Psoas muscle (tissue), 8 donors: ENCODE results near the gene PI3. TPM values are rescaled to one million over a fixed set of nuclear protein-coding genes. Genes with fewer than 3 reads are reported as not detected.

Source experiments
- ATAC-seq, 4 donors: fragments of 200-7000 bp; cut with Tn5 transposase; one replicate each; pipeline ENCODE4 v1.9.1; 2020; ENCODE audit warnings: moderate library complexity in 3 of 4, mild to moderate bottlenecking in 2 of 4
- DNase-seq, 2 donors: peaks; one replicate each; pipeline ENCODE4 v3.0.0-alpha.2; 2020
- H3K27ac ChIP-seq: fragments of 200-600 bp; one replicate; pipeline ENCODE4 v1.8.0; 2022
- H3K27me3 ChIP-seq, 3 donors: fragments of 200-600 bp in 1 of 3; one replicate each; pipeline versions ENCODE4 v1.6.1 to v1.8.0; 2013 to 2022; ENCODE audit warnings: low read length in 2 of 3, mild to moderate bottlenecking in 2 of 3, moderate library complexity in 1 of 3; ENCODE audit not compliant: insufficient read depth in 3 of 3
- H3K36me3 ChIP-seq, 2 donors: fragments of 200-600 bp in 1 of 2; one replicate each; pipeline versions ENCODE4 v1.6.1 to v1.8.0; 2013 to 2022; ENCODE audit warnings: low read depth in 1 of 2, mild to moderate bottlenecking in 1 of 2, moderate library complexity in 1 of 2; ENCODE audit not compliant: insufficient read depth in 1 of 2
- H3K4me1 ChIP-seq: fragments of 200-600 bp; one replicate; pipeline ENCODE4 v1.8.0; 2022
- H3K4me3 ChIP-seq: fragments of 200-600 bp; one replicate; pipeline ENCODE4 v1.8.0; 2022; ENCODE audit warnings: mild to moderate bottlenecking
- H3K9me3 ChIP-seq: fragments of 200-600 bp; one replicate; pipeline ENCODE4 v1.8.0; 2022
- WGBS, 3 donors: extraction: QIAGEN DNeasy Blood & Tissue Kit; methylation state at CpG; one replicate each; pipeline versions ENCODE4 v1.1.6 to v1.1.7; 2013; 5-methylcytosine and 5-hydroxymethylcytosine counted together
- intact Hi-C, 2 donors: fragments of 100-400 bp; cut with DNase I; formaldehyde crosslinking; loops; one replicate each; pipeline versions ENCODE4 v1.11.0 to v1.14.2; 2022
- polyA plus RNA-seq, 3 donors: library from polyadenylated mRNA; stranded (reverse); fragments of 200-250 nt; gene quantifications; one replicate each; pipeline ENCODE4 v1.2.3, GENCODE V29; 2013
- total RNA-seq, 4 donors: library from RNA; stranded (reverse); fragmentation: NEBNext Ultra II Directional in 2 of 4; extraction: Animal tissue kit (Norgen Biotek cat#: 25700) in 2 of 4; gene quantifications; one replicate each; pipeline versions ENCODE4 v1.2.1 to v1.2.4, GENCODE V29; 2021 to 2023
- TF ChIP-seq, protein P1 (sequence below): fragments of 200-600 bp; IDR thresholded peaks from one replicate; pipeline ENCODE4 v1.8.0; 2022; ENCODE audit warnings: antibody characterized with exemption
- donor health status: healthy with polysubstance abuse.
- donor health status: DM: no; HTN: no; CAD: no; lungs with moderate emphysema.
- donor health status: Bipolar disorder and iron deficiency.
- donor health status: healthy.
- donor health status: DM: yes; HTN: yes; CAD: no.
- donor health status: DM: no; HTN: no; CAD: no.
- donor health status: DM: no; HTN: no; CAD: no.
- donor health status: DM: yes; HTN: yes; CAD: no.

PI3 gene
- total and polyA plus RNA-seq, 7 donors: 0.18 to 0.54 (median 0.38) TPM; not detected in 2

DNA sequence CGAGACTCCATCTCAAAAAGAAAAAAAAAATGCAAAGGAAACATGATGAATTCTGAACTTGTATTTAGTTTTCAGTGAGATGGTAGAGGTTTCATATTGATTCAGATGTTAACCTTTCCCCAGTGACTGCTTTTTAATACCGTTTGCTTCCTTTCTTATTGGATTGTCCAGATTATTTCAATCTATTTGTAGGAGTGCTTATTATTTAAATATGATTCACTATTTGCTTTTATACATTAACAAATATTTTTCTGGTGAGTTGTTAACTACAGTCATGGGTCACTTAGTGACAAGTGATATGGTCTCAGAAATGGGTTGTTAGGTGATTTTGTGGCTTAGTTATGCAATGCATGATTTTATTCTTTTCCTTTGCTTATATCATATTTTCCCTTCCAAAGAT is 8.4 kb downstream of the PI3 start:
- intact Hi-C loops: no loop called here
- Histone ChIP-seq H3K27ac (no peak overlapping the region), H3K36me3 (no peaks in the 10 kb centered on the region), H3K27me3 (no peaks in the 10 kb centered on the region), H3K9me3 (no peaks in the 10 kb centered on the region), H3K4me3 (no peak overlapping the region), H3K4me1 (no peaks in the 10 kb centered on the region)
- 75 to 89% (median 79%) methylated on average over 2 of the region's 2 CpGs for WGBS, 3 donors
- ATAC-seq (no peak), DNase-seq (no peak)
- TF ChIP-seq, protein P1, sequence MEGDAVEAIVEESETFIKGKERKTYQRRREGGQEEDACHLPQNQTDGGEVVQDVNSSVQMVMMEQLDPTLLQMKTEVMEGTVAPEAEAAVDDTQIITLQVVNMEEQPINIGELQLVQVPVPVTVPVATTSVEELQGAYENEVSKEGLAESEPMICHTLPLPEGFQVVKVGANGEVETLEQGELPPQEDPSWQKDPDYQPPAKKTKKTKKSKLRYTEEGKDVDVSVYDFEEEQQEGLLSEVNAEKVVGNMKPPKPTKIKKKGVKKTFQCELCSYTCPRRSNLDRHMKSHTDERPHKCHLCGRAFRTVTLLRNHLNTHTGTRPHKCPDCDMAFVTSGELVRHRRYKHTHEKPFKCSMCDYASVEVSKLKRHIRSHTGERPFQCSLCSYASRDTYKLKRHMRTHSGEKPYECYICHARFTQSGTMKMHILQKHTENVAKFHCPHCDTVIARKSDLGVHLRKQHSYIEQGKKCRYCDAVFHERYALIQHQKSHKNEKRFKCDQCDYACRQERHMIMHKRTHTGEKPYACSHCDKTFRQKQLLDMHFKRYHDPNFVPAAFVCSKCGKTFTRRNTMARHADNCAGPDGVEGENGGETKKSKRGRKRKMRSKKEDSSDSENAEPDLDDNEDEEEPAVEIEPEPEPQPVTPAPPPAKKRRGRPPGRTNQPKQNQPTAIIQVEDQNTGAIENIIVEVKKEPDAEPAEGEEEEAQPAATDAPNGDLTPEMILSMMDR: no peak

DNA sequence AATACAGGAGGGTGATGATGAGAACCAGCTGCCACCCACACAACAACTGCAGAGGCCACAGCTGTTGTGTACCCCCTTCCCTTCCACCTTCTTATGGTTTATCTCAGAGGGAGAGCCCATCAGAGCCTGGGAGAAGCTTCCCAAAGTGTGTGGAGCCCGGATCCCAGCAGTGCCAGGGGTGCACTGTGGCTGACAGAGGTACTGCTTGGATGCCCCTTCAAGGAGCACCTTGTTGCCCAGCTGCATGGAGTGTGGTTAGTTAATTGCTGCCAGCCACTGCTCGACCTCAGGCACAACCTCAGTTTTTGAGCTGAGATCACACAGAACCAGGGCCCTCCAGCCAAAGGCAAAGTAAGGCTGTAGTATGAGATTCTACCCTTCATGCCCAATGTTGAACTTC is 13.0 kb downstream of the PI3 start:
- Histone ChIP-seq H3K4me3 (no peak overlapping the region), H3K4me1 (no peaks in the 10 kb centered on the region), H3K36me3 (no peaks in the 10 kb centered on the region), H3K9me3 (no peaks in the 10 kb centered on the region), H3K27ac (no peak overlapping the region), H3K27me3 (no peaks in the 10 kb centered on the region)
- intact Hi-C loops: no loop called here
- 40 to 56% (median 47%) methylated on average over 2 of the region's 2 CpGs for WGBS, 3 donors
- no peak for DNase-seq
- TF ChIP-seq, protein P1: no peak
- no peak for ATAC-seq

DNA sequence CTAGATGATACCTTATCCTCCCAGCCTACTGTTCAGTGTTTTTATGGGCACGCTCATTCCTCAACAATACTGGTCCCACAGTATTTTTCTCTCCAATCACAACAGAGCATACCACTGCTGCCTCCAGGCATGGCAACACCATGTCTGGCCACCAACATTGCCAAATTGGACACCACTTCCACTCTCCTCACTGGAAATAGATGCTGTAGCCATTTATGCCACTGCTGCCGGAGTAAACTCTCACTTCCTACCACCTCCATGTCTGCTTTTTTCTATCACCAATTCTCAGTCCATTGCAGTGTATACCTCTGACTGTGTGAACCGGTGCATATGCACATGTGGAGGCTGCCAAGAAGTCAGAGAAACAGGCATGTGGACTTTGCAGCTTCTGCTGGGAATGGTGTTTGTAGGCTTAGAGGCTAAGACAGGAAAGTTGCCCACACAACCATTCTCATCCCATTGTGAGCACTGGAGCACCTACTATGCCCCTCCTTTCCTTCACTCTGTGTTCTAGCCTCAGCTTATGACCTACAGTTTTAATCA is 14.4 kb downstream of the PI3 start:
- H3K36me3 ChIP-seq: no peaks in the 10 kb centered on the region
- no peak overlapping the region for H3K27ac ChIP-seq
- TF ChIP-seq, protein P1: no peak
- no peak overlapping the region for H3K4me3 ChIP-seq
- ATAC-seq: no peak
- no peak for DNase-seq
- no peaks in the 10 kb centered on the region for H3K4me1 ChIP-seq
- 81 to 85% (median 83%) methylated on average over 3 of the region's 3 CpGs for WGBS, 3 donors
- no peaks in the 10 kb centered on the region for H3K9me3 ChIP-seq
- peaks cover 0 to 5% (median 0%) of the 10 kb centered on the region in 3 donors for H3K27me3 ChIP-seq
- intact Hi-C loops: no loop called here

DNA sequence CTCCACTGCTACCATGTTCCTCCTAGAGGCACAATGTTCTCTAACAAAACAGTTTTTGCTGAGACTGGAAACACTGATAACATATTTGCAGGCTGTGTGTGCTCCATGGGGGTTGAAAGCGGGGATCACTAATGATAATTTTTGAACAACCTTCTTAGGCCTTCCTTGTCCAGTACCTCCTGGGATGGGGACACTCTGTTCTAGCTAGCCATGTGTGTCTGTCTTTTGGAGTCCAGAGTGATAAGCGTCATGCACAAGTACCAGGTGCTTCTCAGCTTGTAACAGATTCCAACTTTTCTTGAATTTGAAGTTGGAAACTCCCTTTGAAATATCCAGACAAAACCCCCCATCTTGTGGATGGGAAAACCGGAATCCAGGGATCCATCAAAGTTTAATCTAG is 15.2 kb downstream of the PI3 start:
- ATAC-seq: no peak
- intact Hi-C loops: no loop called here
- WGBS, 3 donors: 77 to 87% (median 84%) methylated on average over 3 of the region's 3 CpGs

More for the DNA sequence above, 15.2 kb downstream of the PI3 start:
- TF ChIP-seq, protein P1: no peak
- DNase-seq: no peak
- Histone ChIP-seq H3K27me3 (peaks cover 0 to 5% (median 0%) of the 10 kb centered on the region in 3 donors), H3K9me3 (no peaks in the 10 kb centered on the region), H3K4me3 (no peak overlapping the region), H3K36me3 (no peaks in the 10 kb centered on the region), H3K27ac (no peak overlapping the region), H3K4me1 (no peaks in the 10 kb centered on the region)
